Stimulated activated CD8-positive, alpha-beta memory T cell treated with anti-CD3 and anti-CD28 coated beads, Interleukin-15, amount 100 ng/mL, for 48 hours (primary cell): ENCODE measurements around the gene IL21R.

Experiments used
- DNase-seq, 2 donors: peaks; one replicate each; pipeline ENCODE4 v3.0.0-alpha.2; 2020; ENCODE audit warnings: low read depth in 2 of 2

Gene IL21R

GRCh38 chr16:27401768-27402568, at the start of gene IL21R:
IL21R (plus strand) TSS chr16:27402174; CDS start chr16:27430072, 27,898 bp downstream.
- peak; percentile 85 to 92 for DNase-seq

- no peak for DNase-seq
These were observed 48.1 kb upstream of the IL21R start for GRCh38 chr16:27353853-27354252.

- no peak for DNase-seq
These were observed 46.4 kb upstream of the IL21R start for GRCh38 chr16:27355610-27356009.

- no peak for DNase-seq
These were observed 45.2 kb upstream of the IL21R start for GRCh38 chr16:27356794-27357193.

GRCh38 chr16:27359051-27359450, 42.9 kb upstream of the IL21R start:
- DNase-seq = no peak

GRCh38 chr16:27359615-27360014, 42.4 kb upstream of the IL21R start:
- no peak for DNase-seq

GRCh38 chr16:27361987-27362386, 40.0 kb upstream of the IL21R start:
- DNase-seq = no peak

- DNase-seq = no peak
These were observed 39.3 kb upstream of the IL21R start for GRCh38 chr16:27362570-27363245.

- no peak for DNase-seq
These were observed 38.7 kb upstream of the IL21R start for GRCh38 chr16:27363246-27363632.

GRCh38 chr16:27363797-27364196, 38.2 kb upstream of the IL21R start:
- no peak for DNase-seq

GRCh38 chr16:27364493-27365141, 37.4 kb upstream of the IL21R start:
- no peak for DNase-seq

- DNase-seq = no peak
These were observed 36.6 kb upstream of the IL21R start for GRCh38 chr16:27365142-27366089.

- peak in 1 of 2 donors; percentile 44 for DNase-seq
These were observed 35.1 kb upstream of the IL21R start for GRCh38 chr16:27366687-27367460.

GRCh38 chr16:27367461-27368357, 34.3 kb upstream of the IL21R start:
- DNase-seq = peak; percentile 84 to 87

GRCh38 chr16:27368358-27368722, 33.6 kb upstream of the IL21R start:
- DNase-seq = no peak

GRCh38 chr16:27369806-27370205, 32.2 kb upstream of the IL21R start:
- no peak for DNase-seq

GRCh38 chr16:27370318-27370717, 31.7 kb upstream of the IL21R start:
- no peak for DNase-seq

- no peak for DNase-seq
These were observed 28.7 kb upstream of the IL21R start for GRCh38 chr16:27373312-27373711.

- DNase-seq = no peak
These were observed 27.7 kb upstream of the IL21R start for GRCh38 chr16:27374221-27374803.
